HG02981 (cell line): Measurements from ENCODE around the gene CGN.

ENCODE experiments used
- ATAC-seq: cut with Tn5 transposase; IDR thresholded peaks from one replicate; pipeline ENCODE4 v1.9.1; 2021; ENCODE audit warnings: mild to moderate bottlenecking, moderate library complexity; ENCODE audit not compliant: unreplicated experiment

The CGN gene

GRCh38 chr1:151546011-151546925 is 35.1 kb downstream of the CGN start:
- no peak for ATAC-seq

GRCh38 chr1:151547119-151547899 is 36.1 kb downstream of the CGN start:
- ATAC-seq, result no peak

- no peak for ATAC-seq
Measured at GRCh38 chr1:151547900-151548230, 36.7 kb downstream of the CGN start.

GRCh38 chr1:151549199-151549598 is 38.0 kb downstream of the CGN start:
- ATAC-seq, result no peak

GRCh38 chr1:151553659-151554058 is 42.5 kb downstream of the CGN start:
- no peak for ATAC-seq

- no peak for ATAC-seq
Measured at GRCh38 chr1:151556052-151556451, 44.9 kb downstream of the CGN start.

- ATAC-seq, result no peak
Measured at GRCh38 chr1:151562661-151563060, 51.5 kb downstream of the CGN start.

GRCh38 chr1:151563376-151563775 is 52.2 kb downstream of the CGN start:
- ATAC-seq, result no peak

GRCh38 chr1:151565502-151566189 is 54.5 kb downstream of the CGN start:
- no peak for ATAC-seq

GRCh38 chr1:151568626-151569088 is 57.5 kb downstream of the CGN start:
- ATAC-seq, result no peak

- no peak for ATAC-seq
Measured at GRCh38 chr1:151570819-151571218, 59.6 kb downstream of the CGN start.

GRCh38 chr1:151574575-151575529 is 63.7 kb downstream of the CGN start:
- no peak for ATAC-seq

- no peak for ATAC-seq
Measured at GRCh38 chr1:151577173-151577572, 66.0 kb downstream of the CGN start.

GRCh38 chr1:151578941-151579340 is 67.8 kb downstream of the CGN start:
- ATAC-seq, result no peak

GRCh38 chr1:151579436-151580225 is 68.4 kb downstream of the CGN start:
- ATAC-seq, result no peak

GRCh38 chr1:151581451-151581850 is 70.3 kb downstream of the CGN start:
- no peak for ATAC-seq

- no peak for ATAC-seq
Measured at GRCh38 chr1:151581921-151582320, 70.7 kb downstream of the CGN start.

- no peak for ATAC-seq
Measured at GRCh38 chr1:151583796-151584195, 72.6 kb downstream of the CGN start.

- no peak for ATAC-seq
Measured at GRCh38 chr1:151584278-151584677, 73.1 kb downstream of the CGN start.
